Endothelial cell of umbilical vein (primary cell): Measurements from ENCODE around the gene PLXNA4. TPM values are rescaled to one million over a fixed set of nuclear protein-coding genes. Genes with fewer than 3 reads are reported as not detected.

Experiments
- BruUV-seq: library from RNA; stranded (reverse); fragments of 400-500 nt; replicated peaks from 2 replicates; lab custom pipeline; 2021; lab: Mats Ljungman, UMichigan
- CTCF ChIA-PET: fragments of 300-600, 350-600 bp; sonication (Branson Sonifier 250); formaldehyde crosslinking; loops from one replicate; lab custom pipeline; 2021; ENCODE audit warnings: antibody characterized with exemption, inconsistent platforms; lab: Charles Lee
- POLR2A ChIA-PET: fragments of 300-600, 350-600 bp; sonication (Branson Sonifier 250); formaldehyde crosslinking; loops from one replicate; lab custom pipeline; 2021; ENCODE audit warnings: antibody characterized with exemption, inconsistent platforms; lab: Charles Lee
- DNase-seq: peaks from one replicate; pipeline ENCODE4 v3.0.0-alpha.2; 2011; ENCODE audit warnings: low read depth, low spot score
- FAIRE-seq: peaks from 2 replicates; lab custom pipeline; 2011; peaks lifted over from hg19 to GRCh38; lab: Jason Lieb, UNC
- H2AFZ ChIP-seq: 2 replicates; pipeline ENCODE4 v1.6.0; 2012; ENCODE audit warnings: low read depth, low read length, control low read depth, inconsistent platforms
- H3K27ac ChIP-seq: 2 replicates; pipeline ENCODE4 v1.5.1; 2011; ENCODE audit warnings: low read depth, mild to moderate bottlenecking, control low read depth, low read length, moderate library complexity; ENCODE audit not compliant: insufficient read depth
- H3K27me3 ChIP-seq, 2 experiments: 2 replicates each; pipeline versions ENCODE4 v1.6.0 to v1.6.1; 2011; ENCODE audit warnings: low read length in 2 of 2, mixed read lengths in 1 of 2; ENCODE audit not compliant: control insufficient read depth in 2 of 2, insufficient read depth in 2 of 2
- H3K36me3 ChIP-seq, 2 experiments: 2 replicates in 1 of 2; 3 replicates in 1 of 2; pipeline ENCODE4 v1.5.1; 2011; ENCODE audit warnings: low read length in 2 of 2, mild to moderate bottlenecking in 1 of 2, moderate library complexity in 1 of 2; ENCODE audit not compliant: control insufficient read depth in 2 of 2, insufficient read depth in 2 of 2; ENCODE audit errors: extremely low read depth in 1 of 2
- H3K4me1 ChIP-seq: 3 replicates; pipeline ENCODE4 v1.5.1; 2011; ENCODE audit warnings: mild to moderate bottlenecking, low read length; ENCODE audit not compliant: control insufficient read depth, insufficient read depth; ENCODE audit errors: extremely low read depth
- H3K4me2 ChIP-seq: 2 replicates; pipeline ENCODE4 v1.6.1; 2011; ENCODE audit warnings: low read length, control low read depth, mixed read lengths; ENCODE audit not compliant: insufficient read depth
- H3K4me3 ChIP-seq, 3 experiments: fragments of 200-600 bp in 1 of 3; sonication (generic), shearing (Covaris generic) in 1 of 3; replicated peaks in 1 of 3; 2 replicates each; pipeline ENCODE4 v1.5.1; 2011 to 2016; ENCODE audit warnings: control low read depth in 3 of 3, low read length in 3 of 3, mild to moderate bottlenecking in 2 of 3, inconsistent platforms in 1 of 3, low read depth in 1 of 3, moderate library complexity in 1 of 3; ENCODE audit not compliant: insufficient read depth in 1 of 3
- H3K79me2 ChIP-seq: 2 replicates; pipeline ENCODE4 v1.6.0; 2012; ENCODE audit warnings: low read length, inconsistent platforms; ENCODE audit not compliant: control insufficient read depth, insufficient read depth
- H3K9ac ChIP-seq: replicated peaks from 2 replicates; pipeline ENCODE3; 2011; ENCODE audit warnings: low read length, control low read depth; ENCODE audit not compliant: insufficient read depth; ENCODE audit errors: extremely low read depth
- H3K9me1 ChIP-seq: replicated peaks from 3 replicates; pipeline ENCODE4 v1.6.0; 2011; ENCODE audit warnings: mild to moderate bottlenecking, low read length; ENCODE audit not compliant: control insufficient read depth, insufficient read depth; ENCODE audit errors: extremely low read depth
- H3K9me3 ChIP-seq: replicated peaks from 2 replicates; pipeline ENCODE4 v1.5.1; 2012; ENCODE audit warnings: low read length, inconsistent platforms; ENCODE audit not compliant: control insufficient read depth, insufficient read depth
- H4K20me1 ChIP-seq: replicated peaks from 2 replicates; pipeline ENCODE3; 2011; ENCODE audit warnings: mild to moderate bottlenecking, low read length; ENCODE audit not compliant: control insufficient read depth, insufficient read depth; ENCODE audit errors: extremely low read depth
- CTCF ChIP-seq, 2 donors: IDR thresholded peaks; 1 replicate in 1 of 2; 2 replicates in 1 of 2; pipeline ENCODE4 v1.5.1; 2011; ENCODE audit warnings: low read length in 2 of 2, mild to moderate bottlenecking in 2 of 2, moderate library complexity in 2 of 2, control low read depth in 1 of 2, inconsistent platforms in 1 of 2, low read depth in 1 of 2; ENCODE audit not compliant: insufficient read depth in 1 of 2; ENCODE audit errors: extremely low read depth in 1 of 2
- EZH2 ChIP-seq: IDR thresholded peaks from 2 replicates; pipeline ENCODE4 v1.6.1; 2012; ENCODE audit warnings: borderline replicate concordance, low read depth, mild to moderate bottlenecking, moderate library complexity, low read length, inconsistent platforms; ENCODE audit not compliant: severe bottlenecking
- FOS ChIP-seq: IDR thresholded peaks from 2 replicates; pipeline ENCODE4 v1.6.1; 2011; ENCODE audit warnings: mild to moderate bottlenecking, low read length, moderate library complexity, borderline replicate concordance; ENCODE audit not compliant: insufficient read depth
- GATA2 ChIP-seq: IDR thresholded peaks from 2 replicates; pipeline ENCODE4 v1.7.0; 2011; ENCODE audit warnings: low read depth, mild to moderate bottlenecking, moderate library complexity, mixed read lengths, low read length; ENCODE audit not compliant: insufficient read length, insufficient read depth
- JUN ChIP-seq: IDR thresholded peaks from 2 replicates; pipeline ENCODE4 v1.6.1; 2011; ENCODE audit warnings: borderline replicate concordance, low read depth; ENCODE audit not compliant: insufficient read length, insufficient read depth
- MAX ChIP-seq: IDR thresholded peaks from 2 replicates; pipeline ENCODE4 v1.6.1; 2011; ENCODE audit not compliant: insufficient read depth, insufficient read length
- MYC ChIP-seq: IDR thresholded peaks from one replicate; pipeline ENCODE4 v1.6.1; 2011; ENCODE audit warnings: mild to moderate bottlenecking, low read depth, low read length
- POLR2A ChIP-seq: IDR thresholded peaks from 2 replicates; pipeline ENCODE4 v1.6.1; 2012; ENCODE audit warnings: low read depth, mild to moderate bottlenecking, control low read depth, low read length
- POLR2AphosphoS5 ChIP-seq: IDR thresholded peaks from 2 replicates; pipeline ENCODE4 v1.6.1; 2012; ENCODE audit warnings: low read depth, mild to moderate bottlenecking, control low read depth, low read length, moderate library complexity; ENCODE audit not compliant: insufficient read depth
- dilution Hi-C: fragments of 300-500 bp; cut with MboI; formaldehyde crosslinking; loops from one replicate; pipeline ENCODE4 v1.15.0; 2019; ENCODE audit warnings: low sequenced_read_pairs; ENCODE audit not compliant: extremely low pct_ligation_motif_present
- intact Hi-C: fragments of 100-400 bp; cut with micrococcal nuclease; formaldehyde crosslinking; loops from one replicate; pipeline ENCODE4 v1.10.0; 2022
- polyA plus RNA-seq, 4 experiments: library from polyadenylated mRNA; depleted of rRNA in 3 of 4; stranded (reverse) in 3 of 4; unstranded in 1 of 4; fragments of >200 nt; gene quantifications; 2 replicates each; pipeline versions ENCODE4 v1.2.1 to v1.2.3, GENCODE V29; 2011 to 2012; ENCODE audit warnings: missing spikeins in 1 of 4
- total RNA-seq: library from RNA; stranded (reverse); gene quantifications from 2 replicates; pipeline ENCODE4 v1.2.3, GENCODE V29; 2021

The PLXNA4 gene
- total and polyA plus RNA-seq, 2 donors (not counting 3 experiments of a cell fraction or from before 2014, with no cell fraction given), result 12.1 to 20.4 TPM

GRCh38 chr7:132275416-132276233, 300.6 kb downstream of the PLXNA4 start:
- Histone ChIP-seq H2AFZ (no peak overlapping the region), H3K9me3 (no peaks in the 10 kb centered on the region), H3K36me3 (no peaks in the 10 kb centered on the region), H3K27me3 (no peaks in the 10 kb centered on the region), H3K4me2 (no peak overlapping the region), H3K9ac (no peak overlapping the region), H3K9me1 (no peaks in the 10 kb centered on the region), H3K4me1 (no peaks in the 10 kb centered on the region), H3K79me2 (no peaks in the 10 kb centered on the region), H3K27ac (no peak overlapping the region), H3K4me3 (no peak overlapping the region), H4K20me1 (no peaks in the 10 kb centered on the region)
- intact Hi-C loops (no loop called here), dilution Hi-C loops (no loop called here)
- no TSS peak for BruUV-seq
- FAIRE-seq (no peak), DNase-seq (no peak)
- ChIA-PET CTCF (interaction anchor here (0.8 to 1.3 kb wide), 4 partner anchors 11 to 305 kb away, joined by 3 to 5 read pairs (median 4); no protein-coding TSS in a partner anchor), POLR2A (no interaction called here)
- TF ChIP-seq MYC, result no peak
- no peak for TF ChIP-seq GATA2

GRCh38 chr7:132272763-132273371, 303.4 kb downstream of the PLXNA4 start:
- Histone ChIP-seq H3K4me2 (no peak overlapping the region), H3K27me3 (no peaks in the 10 kb centered on the region), H3K4me3 (no peak overlapping the region), H3K9ac (no peak overlapping the region), H3K9me3 (no peaks in the 10 kb centered on the region), H3K36me3 (no peaks in the 10 kb centered on the region), H3K79me2 (no peaks in the 10 kb centered on the region), H2AFZ (no peak overlapping the region), H3K4me1 (no peaks in the 10 kb centered on the region), H4K20me1 (no peaks in the 10 kb centered on the region), H3K9me1 (no peaks in the 10 kb centered on the region), H3K27ac (no peak overlapping the region)
- dilution Hi-C loops, result no loop called here
- CTCF ChIA-PET, result no interaction called here
- POLR2A ChIA-PET, result no interaction called here
- FAIRE-seq, result no peak
- intact Hi-C loops, result no loop called here
- BruUV-seq, result no TSS peak
- TF ChIP-seq MAX, result no peak
- no peak for TF ChIP-seq MYC
- no peak for TF ChIP-seq CTCF (IDR thresholded peaks at IDR 0.05; ENCODE audit: extremely low read depth in 1 of 2, insufficient read depth in 1 of 2, low read depth in 1 of 2, low read length in 2 of 2)
- no peak for TF ChIP-seq JUN
- TF ChIP-seq EZH2, result no peak
- TF ChIP-seq GATA2, result no peak
- no peak for TF ChIP-seq POLR2AphosphoS5
- TF ChIP-seq FOS, result no peak
- TF ChIP-seq POLR2A, result no peak
- no peak for DNase-seq
